Measurements from ENCODE around the gene CKS2. TPM values are rescaled to one million over a fixed set of nuclear protein-coding genes. Genes with fewer than 3 reads are reported as not detected.

Gene CKS2
- total and polyA plus RNA-seq, 2 of the 4 experiments (the other 2 are of a cell fraction) = 192 to 261 TPM

- H4K91ac ChIP-seq (ENCODE audit: insufficient read depth, low read depth, low read length) = no peak overlapping the region
- H3K4me1 ChIP-seq (ENCODE audit: control insufficient read depth, insufficient read depth, low read length) = no peaks in the 10 kb centered on the region
- no peak overlapping the region for H2BK15ac ChIP-seq (ENCODE audit: low read depth, low read length)
- H2AFZ ChIP-seq (replicated peaks; ENCODE audit: low read length, poor library complexity) = no peak overlapping the region
- no peaks in the 10 kb centered on the region; the same call in 1 of the 2 replicates for H3K9me1 ChIP-seq (ENCODE audit: insufficient read depth, low read length)
- H3K36me3 ChIP-seq (ENCODE audit: control insufficient read depth, insufficient read depth, low read length) = peaks cover 52% of the 10 kb centered on the region
- in situ Hi-C loops (cut with MboI; ENCODE audit: low sequenced_read_pairs) = no loop called here
- no peaks in the 10 kb centered on the region for H3K27me3 ChIP-seq (ENCODE audit: control insufficient read depth, insufficient read depth, low read length)
- no peak overlapping the region for H3K14ac ChIP-seq (replicated peaks; ENCODE audit: low read depth, low read length)
- no peak overlapping the region for H3K23ac ChIP-seq (ENCODE audit: low read depth, low read length)
- H4K20me1 ChIP-seq (ENCODE audit: insufficient read depth, low read length) = no peaks in the 10 kb centered on the region; the same call in 1 of the 2 replicates
- H2AK9ac ChIP-seq (replicated peaks; ENCODE audit: low read depth, low read length, poor library complexity) = no peak overlapping the region
- DNase-seq (peak; percentile 11), ATAC-seq (ENCODE audit: low read depth) (no peak)
- dilution Hi-C loops (cut with HindIII; ENCODE audit: low sequenced_read_pairs, unreplicated experiment) = no loop called here
- no peak overlapping the region for H4K8ac ChIP-seq (ENCODE audit: low read depth in 2 of 2, low read length in 2 of 2)
- no peak overlapping the region for H3K4ac ChIP-seq (ENCODE audit: low read depth, low read length)
- H2BK20ac ChIP-seq (ENCODE audit: low read depth, low read length) = no peak overlapping the region
- no peak overlapping the region for H3K4me3 ChIP-seq (ENCODE audit: insufficient read depth, low read depth, low read length)
- no CpG with 5 or more reads among the region's 3 CpGs for WGBS, 2 experiments (ENCODE audit: extremely low coverage in 2 of 2, insufficient read length in 1 of 2)
- peaks cover 0 to 3% of the 10 kb centered on the region in 2 experiments; a peak in 1 of 4 replicates for H3K79me1 ChIP-seq (ENCODE audit: low read depth in 1 of 2, low read length in 2 of 2)
- H2BK120ac ChIP-seq (ENCODE audit: low read depth, low read length) = no peak overlapping the region
- no peaks in the 10 kb centered on the region for H3K9me3 ChIP-seq (ENCODE audit: control insufficient read depth, insufficient read depth, low read length)
- ChIA-PET CTCF (interaction anchor here (1.0 kb wide), 1 partner anchor 188 kb away, joined by 3 read pairs; no protein-coding TSS in a partner anchor), POLR2A (ENCODE audit: unreplicated experiment) (interaction anchor here (0.5 kb wide), 1 partner anchor 40 kb away, joined by 6 read pairs; no protein-coding TSS in a partner anchor)
- TF ChIP-seq MAZ (IDR thresholded peaks at IDR 0.05; ENCODE audit: borderline replicate concordance, low read depth, low read length) (no peak), MXI1 (IDR thresholded peaks at IDR 0.05; ENCODE audit: borderline replicate concordance, low read depth, low read length) (no peak), MAFK (IDR thresholded peaks at IDR 0.05; ENCODE audit: low read depth, low read length) (no peak), ELK1 (IDR thresholded peaks at IDR 0.05; ENCODE audit: borderline replicate concordance, low read depth, low read length) (no peak)
- H2AK5ac ChIP-seq (ENCODE audit: low read depth, low read length) = no peak overlapping the region
- intact Hi-C loops (cut with micrococcal nuclease) = no loop called here
- H3K4me2 ChIP-seq (ENCODE audit: low read depth, low read length) = no peak overlapping the region
- no peak overlapping the region for H2BK5ac ChIP-seq (ENCODE audit: low read depth, low read length, poor library complexity, severe bottlenecking)
- H3K9ac ChIP-seq (ENCODE audit: low read depth, low read length) = no peak overlapping the region
- H3K56ac ChIP-seq (ENCODE audit: extremely low read depth, insufficient read depth, low read length) = no peak overlapping the region
- no peak overlapping the region for H3K18ac ChIP-seq (ENCODE audit: low read depth, low read length)
- no peak overlapping the region for H3K27ac ChIP-seq (ENCODE audit: insufficient read depth, low read length)
- H4K5ac ChIP-seq (ENCODE audit: low read depth, low read length) = no peak overlapping the region
- no TSS peak for BruUV-seq (replicated peaks)
Observed at GRCh38 chr9:89360465-89360864, 49.5 kb downstream of the CKS2 start.

Data from IMR-90 (cell line).